Ascending aorta (tissue), 2 donors: ENCODE results near the gene GFPT2. TPM values are rescaled to one million over a fixed set of nuclear protein-coding genes. Genes with fewer than 3 reads are reported as not detected.

Source experiments
- DNase-seq, 2 donors: peaks; one replicate each; pipeline ENCODE4 v3.0.0-alpha.2; 2019; ENCODE audit warnings: low spot score in 2 of 2
- H3K27ac ChIP-seq, 2 donors: fragments of 200-600 bp; sonication (generic); one replicate each; pipeline ENCODE4 v1.5.1; 2016 to 2017; ENCODE audit warnings: mild to moderate bottlenecking in 1 of 2
- H3K27me3 ChIP-seq: fragments of 200-600 bp; sonication (generic); one replicate; pipeline ENCODE4 v1.5.1; 2017
- H3K36me3 ChIP-seq, 2 donors: fragments of 200-600 bp; sonication (generic); one replicate each; pipeline ENCODE4 v1.5.1; 2016
- H3K4me1 ChIP-seq, 2 donors: fragments of 200-600 bp; sonication (generic); one replicate each; pipeline ENCODE4 v1.5.1; 2016 to 2017; ENCODE audit warnings: mild to moderate bottlenecking in 1 of 2
- H3K4me3 ChIP-seq, 2 donors: fragments of 200-600 bp; sonication (generic); one replicate each; pipeline ENCODE4 v1.5.1; 2016 to 2017; ENCODE audit warnings: mild to moderate bottlenecking in 1 of 2
- H3K9me3 ChIP-seq, 2 donors: fragments of 200-600 bp; sonication (generic); one replicate each; pipeline ENCODE4 v1.5.1; 2016
- intact Hi-C: fragments of 100-400 bp; cut with DNase I; formaldehyde crosslinking; loops from one replicate; pipeline ENCODE4 v1.15.1; 2023
- total RNA-seq: library from RNA; depleted of rRNA; stranded (reverse); fragments of >200 nt; gene quantifications from one replicate; pipeline ENCODE4 v1.1.0, GENCODE V29; 2016
- TF ChIP-seq, protein P1 (sequence below), 3 experiments: fragments of 200-600 bp in 2 of 3; fragments of 450-650 bp in 1 of 3; sonication (generic) in 2 of 3; IDR thresholded peaks; one replicate each; pipeline ENCODE4 v1.5.1; 2016 to 2019; ENCODE audit warnings: antibody characterized with exemption in 3 of 3, mild to moderate bottlenecking in 1 of 3, moderate library complexity in 1 of 3

GFPT2 gene
- total RNA-seq, 1 donor from 2014 or later = 25.2 TPM

DNA sequence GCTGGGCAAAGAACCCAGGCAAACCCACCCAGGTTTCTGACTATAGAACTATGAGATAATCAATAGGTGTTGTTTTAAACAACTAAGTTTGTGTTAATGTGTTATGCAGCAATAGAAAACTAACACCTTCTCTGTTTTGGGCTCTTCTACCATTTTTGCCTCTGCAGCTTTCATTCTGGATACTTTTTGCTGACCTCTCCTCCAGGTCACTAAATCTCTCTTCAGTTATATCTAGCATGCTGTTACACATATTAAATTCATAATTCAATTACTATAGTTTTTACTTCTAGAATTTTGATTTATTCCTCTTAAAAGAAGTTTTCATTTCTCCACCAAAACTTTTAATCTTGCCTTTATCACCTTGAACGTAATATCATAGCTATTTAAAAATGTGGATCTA is 78.4 kb downstream of the GFPT2 start:
- H3K27ac ChIP-seq = no peak overlapping the region
- H3K4me3 ChIP-seq = no peak overlapping the region
- peaks cover 21 to 81% of the 10 kb centered on the region in 2 donors for H3K9me3 ChIP-seq
- DNase-seq = no peak
- no peaks in the 10 kb centered on the region for H3K27me3 ChIP-seq
- H3K4me1 ChIP-seq = no peaks in the 10 kb centered on the region
- TF ChIP-seq, protein P1, sequence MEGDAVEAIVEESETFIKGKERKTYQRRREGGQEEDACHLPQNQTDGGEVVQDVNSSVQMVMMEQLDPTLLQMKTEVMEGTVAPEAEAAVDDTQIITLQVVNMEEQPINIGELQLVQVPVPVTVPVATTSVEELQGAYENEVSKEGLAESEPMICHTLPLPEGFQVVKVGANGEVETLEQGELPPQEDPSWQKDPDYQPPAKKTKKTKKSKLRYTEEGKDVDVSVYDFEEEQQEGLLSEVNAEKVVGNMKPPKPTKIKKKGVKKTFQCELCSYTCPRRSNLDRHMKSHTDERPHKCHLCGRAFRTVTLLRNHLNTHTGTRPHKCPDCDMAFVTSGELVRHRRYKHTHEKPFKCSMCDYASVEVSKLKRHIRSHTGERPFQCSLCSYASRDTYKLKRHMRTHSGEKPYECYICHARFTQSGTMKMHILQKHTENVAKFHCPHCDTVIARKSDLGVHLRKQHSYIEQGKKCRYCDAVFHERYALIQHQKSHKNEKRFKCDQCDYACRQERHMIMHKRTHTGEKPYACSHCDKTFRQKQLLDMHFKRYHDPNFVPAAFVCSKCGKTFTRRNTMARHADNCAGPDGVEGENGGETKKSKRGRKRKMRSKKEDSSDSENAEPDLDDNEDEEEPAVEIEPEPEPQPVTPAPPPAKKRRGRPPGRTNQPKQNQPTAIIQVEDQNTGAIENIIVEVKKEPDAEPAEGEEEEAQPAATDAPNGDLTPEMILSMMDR (IDR thresholded peaks at IDR 0.05) = no peak
- H3K36me3 ChIP-seq = peaks cover 46 to 85% of the 10 kb centered on the region in 2 donors
- intact Hi-C loops = no loop called here

DNA sequence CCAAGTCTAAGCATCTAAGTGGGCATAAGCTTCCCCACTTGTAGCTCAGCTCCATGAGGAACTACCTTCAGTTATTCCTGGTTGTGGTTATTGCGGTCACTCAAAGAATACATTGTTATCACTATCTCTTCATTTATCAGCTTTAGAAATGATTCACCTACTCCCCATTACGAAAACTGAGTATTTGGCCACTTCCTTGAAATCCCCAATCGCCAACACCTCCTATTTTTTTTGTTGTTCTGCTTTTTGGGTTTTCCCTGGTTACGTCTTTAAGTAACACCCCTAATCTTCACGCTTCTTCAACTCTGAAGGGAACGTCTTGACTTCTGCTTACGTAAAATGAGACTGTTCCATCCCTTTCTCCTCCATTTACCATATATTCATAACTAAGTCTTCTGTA is 81.9 kb downstream of the GFPT2 start:
- Histone ChIP-seq H3K4me3 (no peak overlapping the region), H3K9me3 (peaks cover 35 to 98% of the 10 kb centered on the region in 2 donors), H3K27ac (no peak overlapping the region), H3K36me3 (peaks cover 56 to 85% of the 10 kb centered on the region in 2 donors), H3K27me3 (no peaks in the 10 kb centered on the region), H3K4me1 (no peaks in the 10 kb centered on the region)
- intact Hi-C loops = no loop called here
- no peak for DNase-seq
- TF ChIP-seq, protein P1 (IDR thresholded peaks at IDR 0.05) = no peak

DNA sequence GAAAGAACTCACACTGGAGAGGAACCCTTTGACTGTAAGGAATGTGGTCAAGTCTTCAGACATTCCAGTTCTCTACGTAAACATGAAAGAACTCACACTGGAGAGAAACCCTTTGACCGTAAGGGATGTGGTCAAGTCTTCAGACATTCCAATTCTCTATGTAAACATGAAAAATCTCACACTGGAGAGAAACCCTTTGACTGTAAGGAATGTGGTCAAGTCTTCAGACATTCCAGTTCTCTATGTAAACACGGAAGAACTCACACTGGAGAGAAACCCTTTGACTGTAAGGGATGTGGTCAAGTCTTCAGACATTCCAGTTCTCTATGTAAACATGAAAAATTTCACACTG is 93.9 kb downstream of the GFPT2 start:
- peaks cover 92 to 100% of the 10 kb centered on the region in 2 donors for H3K9me3 ChIP-seq

DNA sequence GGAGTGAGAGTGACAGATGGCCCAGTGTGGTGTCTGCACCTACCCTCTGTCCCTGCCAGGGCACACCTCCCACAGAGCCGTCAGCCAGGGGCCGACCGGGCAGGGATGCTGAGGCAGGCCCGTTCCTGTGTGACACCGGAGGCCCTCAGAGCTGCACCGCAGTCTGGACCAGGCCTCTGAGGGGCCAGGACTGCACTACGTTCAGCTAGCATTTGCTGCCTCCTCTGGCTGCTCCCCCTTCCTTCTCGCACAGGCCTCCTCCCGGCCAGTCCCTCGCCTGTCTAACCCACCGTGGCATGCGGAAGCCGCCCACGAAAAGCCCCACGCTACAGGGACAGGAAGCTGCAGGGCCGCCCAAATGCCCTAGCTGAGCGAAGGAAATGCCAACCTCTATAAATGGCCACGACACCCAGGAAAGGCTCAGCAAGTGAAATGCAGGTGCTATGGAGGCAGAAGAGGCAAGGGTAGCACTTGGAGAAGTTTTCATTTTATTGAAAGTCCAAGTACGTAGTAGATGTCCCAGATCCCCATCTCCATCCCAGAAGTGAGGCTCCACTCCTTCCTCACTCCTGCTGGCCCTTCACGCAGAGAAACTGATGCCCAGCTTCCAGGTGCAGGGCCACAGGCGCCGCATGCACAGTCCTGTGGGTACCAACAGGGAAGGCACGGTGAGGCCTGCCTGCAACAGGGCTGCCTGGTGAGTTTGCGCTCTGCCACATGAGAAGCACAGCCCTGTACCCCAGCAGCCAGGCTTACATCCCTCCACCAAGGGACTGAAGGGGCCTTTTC is 99.9 kb downstream of the GFPT2 start:
- no peak overlapping the region for H3K27ac ChIP-seq
- peaks cover 91 to 98% of the 10 kb centered on the region in 2 donors for H3K9me3 ChIP-seq
- H3K4me1 ChIP-seq = no peaks in the 10 kb centered on the region
- H3K4me3 ChIP-seq = no peak overlapping the region
- H3K36me3 ChIP-seq = peaks cover 71 to 100% of the 10 kb centered on the region in 2 donors
- H3K27me3 ChIP-seq = no peaks in the 10 kb centered on the region
- TF ChIP-seq, protein P1 (IDR thresholded peaks at IDR 0.05) = no peak
- intact Hi-C loops = no loop called here
- DNase-seq = no peak

More for the DNA sequence above, 93.9 kb downstream of the GFPT2 start:
- Histone ChIP-seq H3K4me3 (no peak overlapping the region), H3K36me3 (peaks cover 87 to 100% of the 10 kb centered on the region in 2 donors), H3K27ac (no peak overlapping the region), H3K27me3 (no peaks in the 10 kb centered on the region), H3K4me1 (no peaks in the 10 kb centered on the region)
- intact Hi-C loops = no loop called here
- DNase-seq = no peak
- TF ChIP-seq, protein P1 (IDR thresholded peaks at IDR 0.05) = no peak

DNA sequence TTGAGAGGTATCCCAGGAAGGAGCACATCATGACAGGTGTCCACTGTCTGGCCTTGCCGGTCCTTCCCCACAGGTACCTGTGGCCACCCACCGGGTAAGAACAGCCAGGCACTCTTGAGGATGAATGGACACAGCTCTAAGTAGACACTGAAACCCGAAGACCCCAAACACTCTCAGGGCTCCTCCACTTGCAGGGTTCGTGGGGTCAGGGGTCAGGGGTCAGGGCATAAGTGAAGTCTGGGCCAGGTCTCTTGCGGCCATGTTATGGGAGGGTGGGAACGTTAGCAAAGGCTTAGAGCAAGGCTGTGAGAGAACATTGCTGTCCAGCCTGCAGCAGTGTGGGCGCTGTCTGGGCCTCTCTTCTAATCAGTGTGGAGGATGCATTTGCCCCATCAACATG is 101.2 kb downstream of the GFPT2 start:
- Histone ChIP-seq H3K27ac (no peak overlapping the region), H3K36me3 (peaks cover 70 to 100% of the 10 kb centered on the region in 2 donors), H3K9me3 (peaks cover 87 to 98% of the 10 kb centered on the region in 2 donors), H3K4me3 (no peak overlapping the region), H3K27me3 (no peaks in the 10 kb centered on the region), H3K4me1 (no peaks in the 10 kb centered on the region)
- TF ChIP-seq, protein P1 (IDR thresholded peaks at IDR 0.05) = no peak
- intact Hi-C loops = no loop called here
- DNase-seq = no peak
